ENCODE measurements around the gene NUDT3.

Gene NUDT3

GRCh38 chr6:34392497-34393190 lies at the start of gene NUDT3:
Gene NUDT3, minus strand, starts transcription at chr6:34392669. Its CDS starts 307 bp downstream, at chr6:34392362.
- TF ChIP-seq ZFX (IDR thresholded peaks at IDR 0.05) (no peak), CTCF (conservative IDR thresholded peaks at IDR 0.05) (peak; percentile 86)
- peak within 1 kb of the TSS; percentile 95 for H3K27ac ChIP-seq

- H3K27ac ChIP-seq = no peak overlapping the region
- TF ChIP-seq CTCF (conservative IDR thresholded peaks at IDR 0.05) = no peak
- no peak for TF ChIP-seq ZFX (IDR thresholded peaks at IDR 0.05)
These were observed 49.1 kb upstream of the NUDT3 start for GRCh38 chr6:34441526-34441925.

DNA sequence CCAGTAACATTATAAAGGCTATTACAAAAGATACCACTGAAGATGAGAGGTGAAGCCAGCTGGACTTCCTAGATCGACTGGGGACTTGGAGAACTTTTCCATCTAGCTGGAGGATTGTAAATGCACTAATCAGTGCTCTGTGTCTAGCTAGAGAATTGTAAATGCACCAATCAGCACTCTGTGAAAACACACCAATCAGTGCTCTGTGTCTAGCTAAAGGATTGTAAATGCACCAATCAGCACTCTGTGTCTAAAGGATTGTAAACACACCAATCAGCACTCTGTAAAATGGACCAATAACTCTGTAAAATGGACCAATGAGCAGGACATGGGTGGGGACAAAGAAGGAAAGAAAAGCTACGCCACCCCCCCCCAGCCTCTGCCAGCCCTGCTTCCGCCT lies 47.0 kb upstream of the NUDT3 start:
- TF ChIP-seq CTCF (conservative IDR thresholded peaks at IDR 0.05) (no peak), ZFX (IDR thresholded peaks at IDR 0.05) (no peak)
- H3K27ac ChIP-seq = no peak overlapping the region

DNA sequence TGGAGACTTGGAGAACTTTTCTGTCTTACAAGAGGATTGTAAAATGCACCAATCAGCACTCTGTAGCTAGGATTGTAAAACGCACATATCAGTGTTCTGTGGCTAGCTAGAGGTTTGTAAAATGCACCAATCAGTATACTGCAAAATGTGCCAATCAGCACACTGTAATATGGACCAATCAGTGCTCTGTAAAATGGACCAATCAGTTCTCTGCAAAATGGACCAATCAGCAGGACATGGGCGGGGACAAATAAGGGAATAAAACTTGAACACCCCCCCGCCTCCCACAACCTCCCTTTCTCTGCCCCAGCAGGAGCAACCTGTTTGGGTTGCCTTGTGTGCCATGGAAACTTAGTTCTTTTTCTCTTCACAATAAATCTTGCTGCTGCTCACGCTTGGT lies 46.2 kb upstream of the NUDT3 start:
- TF ChIP-seq ZFX (IDR thresholded peaks at IDR 0.05) = no peak
- TF ChIP-seq CTCF (conservative IDR thresholded peaks at IDR 0.05) = no peak
- no peak overlapping the region for H3K27ac ChIP-seq

GRCh38 chr6:34437644-34437970 lies 45.1 kb upstream of the NUDT3 start:
- TF ChIP-seq CTCF (conservative IDR thresholded peaks at IDR 0.05) (no peak), ZFX (IDR thresholded peaks at IDR 0.05) (no peak)
- H3K27ac ChIP-seq = peak overlapping the region; percentile 19; the same call in 1 of the 2 replicates

DNA sequence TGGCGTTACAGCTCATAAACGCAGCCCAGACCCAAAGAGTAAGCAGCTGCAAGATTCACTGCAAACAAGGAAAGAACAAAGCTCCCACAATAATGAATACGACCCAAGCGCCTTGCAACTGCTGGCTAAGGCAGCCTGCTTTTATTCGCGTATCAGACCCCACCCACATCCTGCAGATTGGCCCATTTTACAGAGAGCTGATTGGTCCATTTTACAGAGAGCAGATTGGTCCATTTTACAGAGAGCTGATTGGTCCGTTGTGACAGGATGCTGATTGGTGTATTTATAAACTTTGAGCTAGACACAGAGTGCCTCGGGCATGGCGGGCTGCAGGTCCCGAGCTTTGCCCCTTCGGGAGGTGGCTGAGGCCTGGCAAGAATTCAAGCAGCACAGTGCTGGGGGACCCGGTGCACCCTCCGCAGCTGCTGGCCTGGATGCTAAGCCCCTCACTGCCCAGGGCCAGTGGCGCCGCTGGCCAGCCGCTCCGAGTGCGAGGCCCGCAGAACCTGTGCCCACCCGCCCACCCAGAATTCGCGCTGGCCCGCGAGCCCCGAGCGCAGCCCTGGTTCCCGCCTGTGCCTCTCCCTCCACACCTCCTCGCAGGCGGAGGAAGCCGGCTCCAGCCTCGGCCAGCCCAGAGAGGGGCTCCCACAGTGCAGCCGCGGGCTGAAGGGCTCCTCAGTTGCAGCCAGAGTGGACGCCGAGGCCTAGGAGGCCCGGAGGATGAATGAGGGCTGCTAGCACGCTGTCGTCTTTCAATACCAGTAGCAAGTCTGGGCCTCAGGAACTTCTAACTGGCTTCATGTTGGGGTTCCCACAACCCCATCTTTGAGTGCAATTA lies 44.6 kb upstream of the NUDT3 start:
- TF ChIP-seq ZFX (IDR thresholded peaks at IDR 0.05) = no peak
- no peak for TF ChIP-seq CTCF (conservative IDR thresholded peaks at IDR 0.05)
- peak overlapping the region; percentile 19 for H3K27ac ChIP-seq

DNA sequence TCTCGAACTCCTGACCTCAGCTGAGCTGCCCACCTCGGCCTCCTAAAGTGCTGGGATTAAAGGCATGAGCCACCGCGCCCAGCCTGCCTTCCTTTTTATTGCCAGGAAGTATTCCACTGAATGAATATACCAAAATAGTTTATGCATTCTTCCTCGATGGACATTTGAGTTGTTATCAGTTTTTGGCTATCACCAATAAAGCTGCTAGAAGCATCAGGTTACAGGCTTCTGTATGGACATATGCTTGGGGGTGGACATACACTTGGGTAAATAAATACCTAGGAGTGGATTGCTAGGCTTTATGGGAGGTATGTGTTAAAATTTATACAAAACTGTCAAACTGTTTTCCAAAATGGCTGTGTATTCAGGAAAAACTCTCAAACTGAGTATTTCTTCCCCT lies 43.4 kb upstream of the NUDT3 start:
- peak overlapping the region; percentile 41 for H3K27ac ChIP-seq
- TF ChIP-seq ZFX (IDR thresholded peaks at IDR 0.05) (no peak), CTCF (conservative IDR thresholded peaks at IDR 0.05) (no peak)
